Measurements from ENCODE around the gene PLA2G3.

- TF ChIP-seq CTCF (optimal IDR thresholded peaks at IDR 0.05 in 1 of 3, IDR thresholded peaks at IDR 0.05 in 1 of 3, conservative IDR thresholded peaks at IDR 0.05 in 1 of 3; ENCODE audit: extremely low read depth in 1 of 3, insufficient read depth in 2 of 3, low read length in 3 of 3) (no peak), EZH2 (IDR thresholded peaks at IDR 0.05; ENCODE audit: low read length) (no peak)
These were observed 14.7 kb downstream of the PLA2G3 start for GRCh38 chr22:31125521-31126117.
